GM18907 (cell line): Measurements from ENCODE around the gene VSIG10.
A peak's percentile ranks its signal among the peaks of the same experiment; 100 is the strongest.
"Not testable (repeated sequence)": the region's sequence is repeated elsewhere in the genome, so short reads cannot be mapped to it uniquely, and the experiment has no call there.

Experiments used
- ATAC-seq: cut with Tn5 transposase; IDR thresholded peaks from one replicate; pipeline ENCODE4 v1.9.1; 2021; ENCODE audit warnings: mild to moderate bottlenecking, moderate library complexity; ENCODE audit not compliant: unreplicated experiment

VSIG10 gene

GRCh38 chr12:118103601-118104382 is at the start of gene VSIG10:
VSIG10 (minus strand) TSS chr12:118104011; CDS start chr12:118103671, 340 bp downstream.
- ATAC-seq: no peak

GRCh38 chr12:118151755-118152154 is 47.9 kb upstream of the VSIG10 start:
- no peak for ATAC-seq

DNA sequence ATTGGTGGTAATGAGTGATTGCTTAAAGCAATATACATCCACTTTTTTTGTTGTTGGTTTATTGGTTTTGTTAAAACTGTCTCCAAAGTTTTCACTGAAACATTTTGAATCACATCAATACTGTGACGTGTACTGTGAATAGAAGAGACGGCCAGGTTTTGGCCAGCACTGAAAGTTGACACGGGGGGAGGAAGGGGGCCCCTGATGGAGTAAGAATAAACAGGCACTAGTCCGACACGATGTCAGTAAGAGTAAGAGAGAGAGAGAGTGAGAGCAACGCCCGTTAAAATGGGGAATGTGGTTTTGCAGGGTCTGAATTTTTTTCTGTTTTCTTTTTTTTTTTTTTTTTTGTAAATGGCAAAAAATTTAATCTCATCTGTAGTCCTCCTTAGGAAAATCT is 46.8 kb upstream of the VSIG10 start:
- ATAC-seq: no peak

GRCh38 chr12:118148287-118148686 is 44.5 kb upstream of the VSIG10 start:
- no peak for ATAC-seq

- no peak for ATAC-seq
Observed at GRCh38 chr12:118145798-118146156, 42.0 kb upstream of the VSIG10 start.

- ATAC-seq: no peak
Observed at GRCh38 chr12:118145113-118145797, 41.4 kb upstream of the VSIG10 start.

DNA sequence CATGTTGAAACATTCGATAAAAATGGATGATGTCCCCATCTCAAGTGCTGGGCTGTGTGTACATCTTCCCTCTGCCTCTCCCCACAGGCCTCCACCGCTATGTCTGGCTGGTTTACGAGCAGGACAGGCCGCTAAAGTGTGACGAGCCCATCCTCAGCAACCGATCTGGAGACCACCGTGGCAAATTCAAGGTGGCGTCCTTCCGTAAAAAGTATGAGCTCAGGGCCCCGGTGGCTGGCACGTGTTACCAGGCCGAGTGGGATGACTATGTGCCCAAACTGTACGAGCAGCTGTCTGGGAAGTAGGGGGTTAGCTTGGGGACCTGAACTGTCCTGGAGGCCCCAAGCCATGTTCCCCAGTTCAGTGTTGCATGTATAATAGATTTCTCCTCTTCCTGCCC is 40.7 kb upstream of the VSIG10 start:
- no peak for ATAC-seq

- no peak for ATAC-seq
Observed at GRCh38 chr12:118140825-118141224, 37.0 kb upstream of the VSIG10 start.

GRCh38 chr12:118137148-118137678 is 33.4 kb upstream of the VSIG10 start:
- no peak for ATAC-seq

- peak; percentile 38 for ATAC-seq
Observed at GRCh38 chr12:118136559-118137003, 32.8 kb upstream of the VSIG10 start.

DNA sequence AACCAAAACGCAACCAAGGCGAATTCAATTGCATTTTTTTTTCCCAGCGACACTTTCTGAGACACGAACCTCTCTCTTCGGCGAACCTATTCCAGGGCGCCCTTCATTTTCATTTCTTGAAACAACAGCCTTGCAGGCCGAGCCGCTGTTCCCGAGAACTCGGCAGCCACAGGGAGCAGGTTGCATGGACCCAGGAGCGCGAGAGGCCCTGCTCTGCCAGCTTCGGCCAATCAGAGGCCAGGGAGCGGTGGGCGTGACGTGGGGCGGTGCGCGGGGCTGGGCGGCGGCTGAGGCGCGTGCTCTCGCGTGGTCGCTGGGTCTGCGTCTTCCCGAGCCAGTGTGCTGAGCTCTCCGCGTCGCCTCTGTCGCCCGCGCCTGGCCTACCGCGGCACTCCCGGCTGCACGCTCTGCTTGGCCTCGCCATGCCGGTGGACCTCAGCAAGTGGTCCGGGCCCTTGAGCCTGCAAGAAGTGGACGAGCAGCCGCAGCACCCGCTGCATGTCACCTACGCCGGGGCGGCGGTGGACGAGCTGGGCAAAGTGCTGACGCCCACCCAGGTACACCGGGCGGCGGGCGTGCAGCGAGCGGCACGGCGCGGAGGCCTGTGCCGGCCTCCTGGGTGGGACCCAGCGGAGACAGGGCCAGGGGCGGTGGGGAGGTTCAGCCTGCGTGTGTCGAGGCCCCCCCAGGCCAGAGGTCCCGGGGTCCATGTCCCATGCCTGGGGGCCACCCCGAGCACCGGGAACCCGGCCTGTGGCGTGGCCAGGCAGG is 32.2 kb upstream of the VSIG10 start, which contains the start of gene PEBP1:
TSS of gene PEBP1 (plus strand) at position 337 of the 771 bp plus-strand sequence. CDS start at position 423, 86 bp downstream.
- ATAC-seq: peak; percentile 97

DNA sequence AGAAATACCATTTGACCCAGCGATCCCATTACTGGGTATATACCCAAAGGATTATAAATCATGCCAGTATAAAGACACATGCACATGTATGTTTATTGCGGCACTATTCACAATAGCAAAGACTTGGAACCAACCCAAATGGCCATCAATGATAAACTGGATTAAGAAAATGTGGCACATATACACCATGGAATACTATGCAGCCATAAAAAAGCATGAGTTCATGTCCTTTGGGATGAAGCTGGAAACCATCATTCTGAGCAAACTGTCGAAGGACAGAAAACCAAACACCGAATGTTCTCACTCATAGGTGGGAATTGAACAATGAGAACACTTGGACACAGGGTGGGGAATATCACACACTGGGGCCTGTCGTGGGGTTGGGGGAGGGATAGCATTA is 25.6 kb upstream of the VSIG10 start:
- ATAC-seq: not testable (repeated sequence)

DNA sequence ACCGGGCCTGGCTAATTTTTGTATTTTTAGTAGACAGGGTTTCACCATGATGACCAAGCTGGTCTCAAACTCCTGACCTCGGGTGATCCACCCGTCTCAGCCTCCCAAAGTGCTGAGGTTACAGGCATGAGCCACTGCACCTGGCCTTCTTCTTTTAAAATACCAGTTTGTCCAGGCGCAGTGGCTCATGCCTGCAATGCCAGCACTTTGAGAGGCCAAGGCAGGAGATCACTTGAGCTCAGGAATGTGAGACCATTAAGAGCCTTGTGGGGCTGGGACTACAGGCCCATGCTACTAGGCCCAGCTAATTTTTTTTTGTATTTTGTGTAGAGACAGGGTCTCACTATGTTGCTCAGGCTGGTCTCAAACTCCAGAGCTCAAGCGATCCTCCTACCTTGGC is 24.1 kb upstream of the VSIG10 start:
- no peak for ATAC-seq

GRCh38 chr12:118126119-118126757 is 22.4 kb upstream of the VSIG10 start:
- ATAC-seq: no peak

GRCh38 chr12:118125743-118126118 is 21.9 kb upstream of the VSIG10 start:
- no peak for ATAC-seq

GRCh38 chr12:118124333-118124874 is 20.6 kb upstream of the VSIG10 start:
- ATAC-seq: no peak

- no peak for ATAC-seq
Observed at GRCh38 chr12:118122264-118122663, 18.5 kb upstream of the VSIG10 start.

- ATAC-seq: peak; percentile 65
Observed at GRCh38 chr12:118120579-118121363, 17.0 kb upstream of the VSIG10 start.

DNA sequence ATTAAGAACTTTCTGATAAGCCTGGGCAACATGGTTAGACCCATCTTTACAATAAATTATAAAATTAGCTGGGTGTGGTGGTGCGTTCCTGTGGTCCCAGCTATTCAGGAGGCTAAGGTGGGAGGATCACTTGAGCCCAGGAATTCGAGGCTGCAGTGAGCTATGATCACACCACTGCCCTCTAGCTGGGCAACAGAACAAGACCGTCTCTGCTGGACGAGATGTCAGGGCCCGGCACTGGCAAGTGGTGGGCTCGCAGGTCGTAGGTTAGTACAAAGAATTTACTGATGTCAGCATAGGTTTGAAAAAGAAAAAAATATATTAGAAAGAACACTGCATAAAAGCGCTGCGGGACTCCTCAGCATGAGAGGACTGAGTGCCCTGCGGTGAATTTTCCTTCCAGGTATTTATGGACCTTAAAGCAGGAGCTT is 15.7 kb upstream of the VSIG10 start:
- no peak for ATAC-seq

GRCh38 chr12:118109088-118109487 is 5.3 kb upstream of the VSIG10 start:
- no peak for ATAC-seq
